IMR-90 (cell line): ENCODE results near the gene IL16. TPM values are rescaled to one million over a fixed set of nuclear protein-coding genes. Genes with fewer than 3 reads are reported as not detected.

Source experiments
- ATAC-seq: fragments of 200-7000 bp; cut with Tn5 transposase; 2 replicates; pipeline ENCODE4 v1.9.1; 2020; ENCODE audit warnings: low read depth, mild to moderate bottlenecking, moderate library complexity
- BruUV-seq: library from RNA; stranded (reverse); fragments of 400-500 nt; replicated peaks from 2 replicates; lab custom pipeline; 2021; lab: Mats Ljungman, UMichigan
- CTCF ChIA-PET: fragments of 300-600 bp; formaldehyde crosslinking; extraction: SDS; loops from one replicate; lab custom pipeline; 2021; ENCODE audit warnings: antibody characterized with exemption; lab: Yijun Ruan, JAX
- POLR2A ChIA-PET: fragments of 300-600 bp; sonication (Branson Sonifier 250); formaldehyde crosslinking; loops from one replicate; lab custom pipeline; 2022; ENCODE audit warnings: antibody characterized with exemption; ENCODE audit not compliant: unreplicated experiment; lab: Charles Lee
- DNase-seq: peaks from one replicate; pipeline ENCODE4 v3.0.0; 2013
- H2AFZ ChIP-seq: replicated peaks from 2 replicates; pipeline ENCODE3; 2013; ENCODE audit warnings: low read length, mild to moderate bottlenecking; ENCODE audit not compliant: poor library complexity
- H2AK5ac ChIP-seq: 2 replicates; pipeline ENCODE4 v1.6.1; 2013; ENCODE audit warnings: low read depth, low read length, inconsistent platforms
- H2AK9ac ChIP-seq: replicated peaks from 2 replicates; pipeline ENCODE3; 2013; ENCODE audit warnings: mild to moderate bottlenecking, low read depth, low read length, moderate library complexity; ENCODE audit not compliant: poor library complexity
- H2BK120ac ChIP-seq: 2 replicates; pipeline ENCODE4 v1.6.1; 2013; ENCODE audit warnings: low read depth, low read length, inconsistent platforms
- H2BK15ac ChIP-seq: 3 replicates; pipeline ENCODE4 v1.6.1; 2013; ENCODE audit warnings: low read depth, low read length, inconsistent platforms
- H2BK20ac ChIP-seq: 2 replicates; pipeline ENCODE4 v1.6.1; 2013; ENCODE audit warnings: low read depth, mild to moderate bottlenecking, inconsistent platforms, low read length, moderate library complexity
- H2BK5ac ChIP-seq: 2 replicates; pipeline ENCODE4 v1.6.1; 2013; ENCODE audit warnings: mild to moderate bottlenecking, low read depth, low read length, inconsistent platforms; ENCODE audit not compliant: poor library complexity, severe bottlenecking
- H3K14ac ChIP-seq: replicated peaks from 2 replicates; pipeline ENCODE4 v1.6.1; 2013; ENCODE audit warnings: low read depth, low read length, inconsistent platforms
- H3K18ac ChIP-seq: 2 replicates; pipeline ENCODE4 v1.6.1; 2013; ENCODE audit warnings: low read depth, low read length, control low read depth
- H3K23ac ChIP-seq: 2 replicates; pipeline ENCODE4 v1.6.1; 2013; ENCODE audit warnings: low read depth, low read length, inconsistent platforms
- H3K27ac ChIP-seq: 2 replicates; pipeline ENCODE4 v1.5.1; 2013; ENCODE audit warnings: mild to moderate bottlenecking, control low read depth, low read length; ENCODE audit not compliant: insufficient read depth
- H3K27me3 ChIP-seq: 2 replicates; pipeline ENCODE4 v1.6.1; 2013; ENCODE audit warnings: low read length; ENCODE audit not compliant: control insufficient read depth, insufficient read depth
- H3K36me3 ChIP-seq: 2 replicates; pipeline ENCODE4 v1.6.1; 2013; ENCODE audit warnings: low read length, mixed read lengths; ENCODE audit not compliant: control insufficient read depth, insufficient read depth
- H3K4ac ChIP-seq: 2 replicates; pipeline ENCODE4 v1.6.1; 2013; ENCODE audit warnings: low read depth, low read length, inconsistent platforms
- H3K4me1 ChIP-seq: 2 replicates; pipeline ENCODE4 v1.6.1; 2013; ENCODE audit warnings: low read length, mixed read lengths; ENCODE audit not compliant: control insufficient read depth, insufficient read depth
- H3K4me2 ChIP-seq: 2 replicates; pipeline ENCODE4 v1.6.1; 2013; ENCODE audit warnings: low read depth, mild to moderate bottlenecking, control low read depth, low read length, moderate library complexity
- H3K4me3 ChIP-seq: 2 replicates; pipeline ENCODE4 v1.5.1; 2013; ENCODE audit warnings: low read depth, mild to moderate bottlenecking, control low read depth, low read length, moderate library complexity; ENCODE audit not compliant: insufficient read depth
- H3K56ac ChIP-seq: 2 replicates; pipeline ENCODE4 v1.6.1; 2013; ENCODE audit warnings: low read length, inconsistent platforms; ENCODE audit not compliant: insufficient read depth; ENCODE audit errors: extremely low read depth
- H3K79me1 ChIP-seq, 2 experiments: 2 replicates each; pipeline ENCODE4 v1.6.1; 2013; ENCODE audit warnings: low read length in 2 of 2, inconsistent platforms in 1 of 2, low read depth in 1 of 2
- H3K9ac ChIP-seq: 2 replicates; pipeline ENCODE4 v1.6.1; 2013; ENCODE audit warnings: low read depth, low read length, control low read depth
- H3K9me1 ChIP-seq: 2 replicates; pipeline ENCODE4 v1.6.1; 2013; ENCODE audit warnings: low read length, inconsistent platforms; ENCODE audit not compliant: insufficient read depth
- H3K9me3 ChIP-seq: 2 replicates; pipeline ENCODE4 v1.6.1; 2013; ENCODE audit warnings: low read length; ENCODE audit not compliant: control insufficient read depth, insufficient read depth
- H4K20me1 ChIP-seq: 2 replicates; pipeline ENCODE4 v1.6.1; 2013; ENCODE audit warnings: low read length, inconsistent platforms; ENCODE audit not compliant: insufficient read depth
- H4K5ac ChIP-seq: 2 replicates; pipeline ENCODE4 v1.6.1; 2013; ENCODE audit warnings: mild to moderate bottlenecking, low read depth, low read length, control low read depth
- H4K8ac ChIP-seq, 2 experiments: 2 replicates each; pipeline ENCODE4 v1.6.1; 2013; ENCODE audit warnings: low read depth in 2 of 2, low read length in 2 of 2, control low read depth in 1 of 2, inconsistent platforms in 1 of 2
- H4K91ac ChIP-seq: 2 replicates; pipeline ENCODE4 v1.6.1; 2013; ENCODE audit warnings: low read depth, low read length, inconsistent platforms; ENCODE audit not compliant: insufficient read depth
- BHLHE40 ChIP-seq: fragments of 150-350 bp; IDR thresholded peaks from 2 replicates; pipeline ENCODE4 v1.6.1; 2016; ENCODE audit warnings: mild to moderate bottlenecking, low read depth, low read length
- CEBPB ChIP-seq: IDR thresholded peaks from 2 replicates; pipeline ENCODE4 v1.6.1; 2012; ENCODE audit warnings: low read depth, low read length, improper control_type of control experiment
- CHD1 ChIP-seq: IDR thresholded peaks from 2 replicates; pipeline ENCODE4 v1.6.1; 2012; ENCODE audit warnings: low read depth, low read length, improper control_type of control experiment
- CTCF ChIP-seq: conservative IDR thresholded peaks from 2 replicates; pipeline ENCODE4 v1.5.1; 2012; ENCODE audit warnings: mild to moderate bottlenecking, low read depth, low read length, improper control_type of control experiment
- ELK1 ChIP-seq: fragments of 150-350 bp; IDR thresholded peaks from 2 replicates; pipeline ENCODE4 v1.6.1; 2016; ENCODE audit warnings: low read depth, mild to moderate bottlenecking, low read length, moderate library complexity, borderline replicate concordance
- FOS ChIP-seq: fragments of 150-350 bp; IDR thresholded peaks from 2 replicates; pipeline ENCODE4 v1.6.1; 2016; ENCODE audit warnings: low read depth, low read length
- MAFK ChIP-seq: IDR thresholded peaks from 2 replicates; pipeline ENCODE4 v1.6.1; 2012; ENCODE audit warnings: low read depth, low read length, improper control_type of control experiment
- MXI1 ChIP-seq: IDR thresholded peaks from 2 replicates; pipeline ENCODE4 v1.6.1; 2012; ENCODE audit warnings: low read depth, mild to moderate bottlenecking, low read length, moderate library complexity, borderline replicate concordance
- NFE2L2 ChIP-seq: fragments of 150-350 bp; IDR thresholded peaks from 2 replicates; pipeline ENCODE4 v1.6.1; 2016; ENCODE audit warnings: low read depth, mild to moderate bottlenecking, low read length
- RAD21 ChIP-seq: IDR thresholded peaks from 2 replicates; pipeline ENCODE4 v1.6.1; 2012; ENCODE audit warnings: low read length, improper control_type of control experiment
- RCOR1 ChIP-seq: IDR thresholded peaks from 2 replicates; pipeline ENCODE4 v1.6.1; 2012; ENCODE audit warnings: mild to moderate bottlenecking, low read length, improper control_type of control experiment; ENCODE audit not compliant: insufficient replicate concordance
- RFX5 ChIP-seq: IDR thresholded peaks from 2 replicates; pipeline ENCODE4 v1.8.0; 2012; ENCODE audit warnings: low read depth, mild to moderate bottlenecking, low read length, moderate library complexity
- SMC3 ChIP-seq: fragments of 150-350 bp; IDR thresholded peaks from 2 replicates; pipeline ENCODE4 v1.6.1; 2016; ENCODE audit warnings: low read depth, mild to moderate bottlenecking, antibody characterized with exemption, low read length, moderate library complexity
- WGBS, 2 experiments: methylation state at CpG; one replicate each; pipeline versions ENCODE4 v1.1.5 to v1.1.7; 2013; ENCODE audit warnings: missing lambda C conversion rate in 2 of 2; ENCODE audit not compliant: insufficient read length in 1 of 2; ENCODE audit errors: extremely low coverage in 2 of 2; 5-methylcytosine and 5-hydroxymethylcytosine counted together
- dilution Hi-C: fragments of 300-500 bp; cut with HindIII; formaldehyde crosslinking; loops from one replicate; pipeline ENCODE4 v1.14.3; 2018; ENCODE audit warnings: low sequenced_read_pairs; ENCODE audit not compliant: unreplicated experiment
- in situ Hi-C: fragments of 300-500 bp; cut with MboI; formaldehyde crosslinking; loops from 3 replicates; pipeline ENCODE4 v1.14.3; 2019; ENCODE audit warnings: low sequenced_read_pairs, inconsistent platforms, mixed read lengths
- intact Hi-C: fragments of 100-400 bp; cut with micrococcal nuclease; formaldehyde crosslinking; loops from 2 replicates; pipeline ENCODE4 v1.10.0; 2022
- polyA plus RNA-seq, 3 experiments: library from polyadenylated mRNA; depleted of rRNA; stranded (reverse); fragments of >200 nt; gene quantifications; 2 replicates each; pipeline ENCODE4 v1.2.3, GENCODE V29; 2012; ENCODE audit warnings: low replicate concordance in 1 of 3
- total RNA-seq: library from RNA; depleted of rRNA; stranded (reverse); fragments of >200 nt; gene quantifications from 2 replicates; pipeline ENCODE4 v1.2.3, GENCODE V29; 2012

IL16 gene
- total and polyA plus RNA-seq, 2 of the 4 experiments (the other 2 are of a cell fraction): 0.18 to 0.27 TPM

- in situ Hi-C loops (no loop called here), dilution Hi-C loops (no loop called here), intact Hi-C loops (no loop called here)
- Histone ChIP-seq H3K4ac (no peak overlapping the region), H2BK15ac (no peak overlapping the region), H2BK20ac (no peak overlapping the region), H2AK5ac (no peak overlapping the region), H3K27ac (no peak overlapping the region), H3K56ac (no peak overlapping the region), H3K9me1 (no peaks in the 10 kb centered on the region), H3K14ac (no peak overlapping the region), H3K36me3 (peaks cover 4% of the 10 kb centered on the region; the same call in 1 of the 2 replicates), H3K9ac (no peak overlapping the region), H4K91ac (no peak overlapping the region), H3K27me3 (no peaks in the 10 kb centered on the region), H3K4me1 (peaks cover 5% of the 10 kb centered on the region; the same call in 1 of the 2 replicates), H2AK9ac (no peak overlapping the region), H3K18ac (no peak overlapping the region), H3K79me1 (no peaks in the 10 kb centered on the region), H3K23ac (no peak overlapping the region), H3K4me2 (no peak overlapping the region), H2BK120ac (no peak overlapping the region), H4K20me1 (no peaks in the 10 kb centered on the region), H3K4me3 (no peak overlapping the region), H2AFZ (no peak overlapping the region), H4K5ac (no peak overlapping the region), H3K9me3 (no peaks in the 10 kb centered on the region), H2BK5ac (no peak overlapping the region), H4K8ac (no peak overlapping the region)
- BruUV-seq: no TSS peak
- ChIA-PET POLR2A (no interaction called here), CTCF (no interaction called here)
- 76% methylated on average over 8 of the region's 10 CpGs; no CpG with 5 or more reads in 1 of the 2 experiments for WGBS, 2 experiments
- no peak for TF ChIP-seq RFX5
- no peak for TF ChIP-seq MXI1
- no peak for TF ChIP-seq RCOR1
- no peak for TF ChIP-seq FOS
- TF ChIP-seq BHLHE40: no peak
- no peak for TF ChIP-seq CEBPB
- TF ChIP-seq ELK1: no peak
- TF ChIP-seq NFE2L2: no peak
- no peak for TF ChIP-seq RAD21
- TF ChIP-seq MAFK: no peak
- TF ChIP-seq CTCF: no peak
- TF ChIP-seq SMC3: no peak
- no peak for TF ChIP-seq CHD1
- ATAC-seq (no peak), DNase-seq (no peak)
Observed at GRCh38 chr15:81225161-81225671, 28.5 kb downstream of the IL16 start.
